GM23338 (cell line): ENCODE data around the gene TAS2R4. TPM values are rescaled to one million over a fixed set of nuclear protein-coding genes. Genes with fewer than 3 reads are reported as not detected.

Experiments used
- ATAC-seq: fragments of 200-7000 bp; cut with Tn5 transposase; 3 replicates; pipeline ENCODE4 v1.9.1; 2020
- DNase-seq: peaks from one replicate; pipeline ENCODE4 v3.0.0-alpha.2; 2015; ENCODE audit warnings: low spot score
- H2AFZ ChIP-seq: fragments of 200-600 bp; sonication (generic); 2 replicates; pipeline ENCODE4 v1.8.0; 2016; ENCODE audit warnings: antibody characterized with exemption, mild to moderate bottlenecking, moderate library complexity
- H3F3A ChIP-seq: fragments of 200-600 bp; sonication (generic); replicated peaks from 2 replicates; pipeline ENCODE4 v1.8.0; 2017; ENCODE audit warnings: antibody characterized with exemption, mixed run types, low read depth
- H3K27ac ChIP-seq: fragments of 200-600 bp; sonication (generic); 2 replicates; pipeline ENCODE4 v1.6.1; 2016; ENCODE audit warnings: low read depth
- H3K27me3 ChIP-seq: fragments of 200-600 bp; sonication (generic); 2 replicates; pipeline ENCODE4 v1.8.0; 2016; ENCODE audit warnings: mild to moderate bottlenecking, mixed run types, moderate library complexity; ENCODE audit not compliant: insufficient read depth
- H3K36me3 ChIP-seq: fragments of 200-600 bp; sonication (generic); 2 replicates; pipeline ENCODE4 v1.8.0; 2016; ENCODE audit warnings: mild to moderate bottlenecking; ENCODE audit not compliant: insufficient read depth
- H3K4me1 ChIP-seq: fragments of 200-600 bp; sonication (generic); 2 replicates; pipeline ENCODE4 v1.8.0; 2016; ENCODE audit warnings: mild to moderate bottlenecking, moderate library complexity; ENCODE audit not compliant: insufficient read depth
- H3K4me2 ChIP-seq: fragments of 200-600 bp; sonication (generic); 2 replicates; pipeline ENCODE4 v1.7.1; 2017; ENCODE audit warnings: mixed run types
- H3K4me3 ChIP-seq: fragments of 200-600 bp; sonication (generic); 2 replicates; pipeline ENCODE4 v1.6.1; 2016; ENCODE audit warnings: mixed run types
- H3K79me2 ChIP-seq: fragments of 200-600 bp; sonication (generic); replicated peaks from 2 replicates; pipeline ENCODE4 v1.8.0; 2017; ENCODE audit warnings: mild to moderate bottlenecking; ENCODE audit not compliant: insufficient read depth
- H3K9me2 ChIP-seq: fragments of 200-600 bp; sonication (generic); 2 replicates; pipeline ENCODE4 v1.8.0; 2017; ENCODE audit not compliant: insufficient read depth
- H4K20me1 ChIP-seq: fragments of 200-600 bp; sonication (generic); replicated peaks from 2 replicates; pipeline ENCODE4 v1.8.0; 2017; ENCODE audit warnings: mild to moderate bottlenecking; ENCODE audit not compliant: insufficient read depth
- H3K27ac Mint-ChIP-seq: 2 replicates; pipeline ENCODE4 v1.8.0; 2020; ENCODE audit warnings: inconsistent platforms, mild to moderate bottlenecking, moderate library complexity, mixed read lengths
- H3K27me3 Mint-ChIP-seq: 3 replicates; pipeline ENCODE4 v1.8.0; 2022; ENCODE audit warnings: low read depth, mild to moderate bottlenecking, moderate library complexity, mixed read lengths, inconsistent platforms; ENCODE audit not compliant: insufficient read depth, poor library complexity
- H3K36me3 Mint-ChIP-seq: 3 replicates; pipeline ENCODE4 v1.8.0; 2021; ENCODE audit warnings: low read depth, mild to moderate bottlenecking, inconsistent platforms, moderate library complexity, mixed read lengths
- H3K4me1 Mint-ChIP-seq: 3 replicates; pipeline ENCODE4 v1.8.0; 2020; ENCODE audit warnings: mild to moderate bottlenecking, inconsistent platforms, mixed read lengths
- H3K4me3 Mint-ChIP-seq: 3 replicates; pipeline ENCODE4 v1.8.0; 2021; ENCODE audit warnings: moderate library complexity, mild to moderate bottlenecking, inconsistent platforms, mixed read lengths
- H3K9me3 Mint-ChIP-seq: 3 replicates; pipeline ENCODE4 v1.8.0; 2020; ENCODE audit warnings: moderate library complexity, mild to moderate bottlenecking, inconsistent platforms, mixed read lengths
- EZH2 ChIP-seq: fragments of 200-600 bp; sonication (generic); IDR thresholded peaks from one replicate; pipeline ENCODE4 v1.8.0; 2017; ENCODE audit warnings: antibody characterized with exemption, mild to moderate bottlenecking, low read depth; ENCODE audit not compliant: unreplicated experiment
- NANOG ChIP-seq: IDR thresholded peaks from 2 replicates; pipeline ENCODE4 v1.6.1; 2016; ENCODE audit warnings: antibody characterized with exemption, borderline replicate concordance
- STAT1 ChIP-seq: IDR thresholded peaks from one replicate; pipeline ENCODE4 v1.6.1; 2016; ENCODE audit warnings: antibody characterized with exemption; ENCODE audit not compliant: unreplicated experiment
- ZNF114 ChIP-seq: fragments of 250-450 bp; sonication (Bioruptor Pico); IDR thresholded peaks from 2 replicates; pipeline ENCODE4 v1.5.0; 2020; ENCODE audit warnings: mild to moderate bottlenecking, moderate library complexity
- ZNF331 ChIP-seq: fragments of 250-450 bp; sonication (Bioruptor Pico); IDR thresholded peaks from 2 replicates; pipeline ENCODE4 v1.5.0; 2020; ENCODE audit warnings: low read depth, mild to moderate bottlenecking, moderate library complexity
- polyA plus RNA-seq: library from polyadenylated mRNA; unstranded; fragments of >200 nt; fragmentation: Nextera tagmentation; extraction: Ambion mirVana; gene quantifications from 2 replicates; pipeline ENCODE4 v1.2.1, GENCODE V29; 2016
- total RNA-seq: library from RNA; depleted of rRNA; stranded (reverse); fragments of >200 nt; shearing (Covaris generic); gene quantifications from 2 replicates; pipeline ENCODE4 v1.2.3, GENCODE V29; 2014
- TF ChIP-seq, protein P1 (sequence below): fragments of 250-450 bp; sonication (Bioruptor Pico); IDR thresholded peaks from 2 replicates; pipeline ENCODE4 v1.5.0; 2020; ENCODE audit warnings: mild to moderate bottlenecking, moderate library complexity
- TF ChIP-seq, protein P2 (sequence below): IDR thresholded peaks from one replicate; pipeline ENCODE4 v1.6.1; 2018; ENCODE audit warnings: antibody characterized with exemption; ENCODE audit not compliant: unreplicated experiment

TAS2R4 gene
- total and polyA plus RNA-seq, 2 experiments from 2014 or later = 1.2 to 4.2 TPM

DNA sequence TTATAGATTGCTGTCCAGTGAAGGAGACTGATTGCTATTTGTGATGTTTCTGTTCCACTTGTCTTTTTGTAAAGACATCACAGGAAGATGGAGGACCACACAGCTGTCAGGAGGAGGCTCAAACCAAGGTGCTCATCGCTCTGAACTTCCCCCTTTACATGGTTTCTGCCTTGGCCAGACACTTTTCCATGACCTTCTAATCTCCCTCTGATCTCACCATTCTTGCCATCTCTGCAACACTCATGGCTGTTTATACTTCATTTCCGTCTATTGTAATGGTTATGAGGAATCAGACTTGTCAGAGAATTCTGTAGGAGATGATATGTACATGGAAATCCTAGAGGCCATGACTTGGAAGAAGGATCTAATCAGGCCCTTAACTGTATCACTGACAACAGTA, 11.8 kb downstream of the TAS2R4 start (continued):
- TF ChIP-seq, protein P1, sequence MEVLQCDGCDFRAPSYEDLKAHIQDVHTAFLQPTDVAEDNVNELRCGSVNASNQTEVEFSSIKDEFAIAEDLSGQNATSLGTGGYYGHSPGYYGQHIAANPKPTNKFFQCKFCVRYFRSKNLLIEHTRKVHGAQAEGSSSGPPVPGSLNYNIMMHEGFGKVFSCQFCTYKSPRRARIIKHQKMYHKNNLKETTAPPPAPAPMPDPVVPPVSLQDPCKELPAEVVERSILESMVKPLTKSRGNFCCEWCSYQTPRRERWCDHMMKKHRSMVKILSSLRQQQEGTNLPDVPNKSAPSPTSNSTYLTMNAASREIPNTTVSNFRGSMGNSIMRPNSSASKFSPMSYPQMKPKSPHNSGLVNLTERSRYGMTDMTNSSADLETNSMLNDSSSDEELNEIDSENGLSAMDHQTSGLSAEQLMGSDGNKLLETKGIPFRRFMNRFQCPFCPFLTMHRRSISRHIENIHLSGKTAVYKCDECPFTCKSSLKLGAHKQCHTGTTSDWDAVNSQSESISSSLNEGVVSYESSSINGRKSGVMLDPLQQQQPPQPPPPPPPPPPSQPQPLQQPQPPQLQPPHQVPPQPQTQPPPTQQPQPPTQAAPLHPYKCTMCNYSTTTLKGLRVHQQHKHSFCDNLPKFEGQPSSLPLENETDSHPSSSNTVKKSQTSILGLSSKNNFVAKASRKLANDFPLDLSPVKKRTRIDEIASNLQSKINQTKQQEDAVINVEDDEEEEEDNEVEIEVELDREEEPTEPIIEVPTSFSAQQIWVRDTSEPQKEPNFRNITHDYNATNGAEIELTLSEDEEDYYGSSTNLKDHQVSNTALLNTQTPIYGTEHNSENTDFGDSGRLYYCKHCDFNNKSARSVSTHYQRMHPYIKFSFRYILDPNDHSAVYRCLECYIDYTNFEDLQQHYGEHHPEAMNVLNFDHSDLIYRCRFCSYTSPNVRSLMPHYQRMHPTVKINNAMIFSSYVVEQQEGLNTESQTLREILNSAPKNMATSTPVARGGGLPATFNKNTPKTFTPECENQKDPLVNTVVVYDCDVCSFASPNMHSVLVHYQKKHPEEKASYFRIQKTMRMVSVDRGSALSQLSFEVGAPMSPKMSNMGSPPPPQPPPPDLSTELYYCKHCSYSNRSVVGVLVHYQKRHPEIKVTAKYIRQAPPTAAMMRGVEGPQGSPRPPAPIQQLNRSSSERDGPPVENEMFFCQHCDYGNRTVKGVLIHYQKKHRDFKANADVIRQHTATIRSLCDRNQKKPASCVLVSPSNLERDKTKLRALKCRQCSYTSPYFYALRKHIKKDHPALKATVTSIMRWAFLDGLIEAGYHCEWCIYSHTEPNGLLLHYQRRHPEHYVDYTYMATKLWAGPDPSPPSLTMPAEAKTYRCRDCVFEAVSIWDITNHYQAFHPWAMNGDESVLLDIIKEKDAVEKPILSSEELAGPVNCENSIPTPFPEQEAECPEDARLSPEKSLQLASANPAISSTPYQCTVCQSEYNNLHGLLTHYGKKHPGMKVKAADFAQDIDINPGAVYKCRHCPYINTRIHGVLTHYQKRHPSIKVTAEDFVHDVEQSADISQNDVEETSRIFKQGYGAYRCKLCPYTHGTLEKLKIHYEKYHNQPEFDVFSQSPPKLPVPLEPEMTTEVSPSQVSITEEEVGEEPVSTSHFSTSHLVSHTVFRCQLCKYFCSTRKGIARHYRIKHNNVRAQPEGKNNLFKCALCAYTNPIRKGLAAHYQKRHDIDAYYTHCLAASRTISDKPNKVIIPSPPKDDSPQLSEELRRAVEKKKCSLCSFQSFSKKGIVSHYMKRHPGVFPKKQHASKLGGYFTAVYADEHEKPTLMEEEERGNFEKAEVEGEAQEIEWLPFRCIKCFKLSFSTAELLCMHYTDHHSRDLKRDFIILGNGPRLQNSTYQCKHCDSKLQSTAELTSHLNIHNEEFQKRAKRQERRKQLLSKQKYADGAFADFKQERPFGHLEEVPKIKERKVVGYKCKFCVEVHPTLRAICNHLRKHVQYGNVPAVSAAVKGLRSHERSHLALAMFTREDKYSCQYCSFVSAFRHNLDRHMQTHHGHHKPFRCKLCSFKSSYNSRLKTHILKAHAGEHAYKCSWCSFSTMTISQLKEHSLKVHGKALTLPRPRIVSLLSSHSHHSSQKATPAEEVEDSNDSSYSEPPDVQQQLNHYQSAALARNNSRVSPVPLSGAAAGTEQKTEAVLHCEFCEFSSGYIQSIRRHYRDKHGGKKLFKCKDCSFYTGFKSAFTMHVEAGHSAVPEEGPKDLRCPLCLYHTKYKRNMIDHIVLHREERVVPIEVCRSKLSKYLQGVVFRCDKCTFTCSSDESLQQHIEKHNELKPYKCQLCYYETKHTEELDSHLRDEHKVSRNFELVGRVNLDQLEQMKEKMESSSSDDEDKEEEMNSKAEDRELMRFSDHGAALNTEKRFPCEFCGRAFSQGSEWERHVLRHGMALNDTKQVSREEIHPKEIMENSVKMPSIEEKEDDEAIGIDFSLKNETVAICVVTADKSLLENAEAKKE (CRISPR knock-in tag) = no peak

DNA sequence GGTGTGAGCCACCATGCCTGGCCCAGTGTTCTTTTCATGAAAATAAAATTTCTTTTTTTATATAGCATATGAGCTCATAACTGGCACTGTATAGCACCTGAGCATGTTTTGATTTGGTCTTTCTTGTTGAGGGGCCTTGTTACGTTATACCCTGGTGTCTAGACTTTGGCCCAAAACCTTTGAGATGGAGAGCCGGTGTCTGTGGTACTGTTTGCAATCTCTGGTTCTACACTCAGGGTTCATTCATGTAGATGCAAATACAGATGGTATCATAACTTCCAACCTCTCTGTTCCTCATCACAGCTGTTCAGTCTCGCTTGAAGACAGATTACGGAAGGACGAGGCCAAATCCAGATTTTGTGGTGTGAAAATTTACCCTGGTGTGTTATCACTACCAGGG, 13.4 kb downstream of the TAS2R4 start, which contains the start of gene TAS2R5:
Gene TAS2R5 (plus strand): TSS at position 301 of the 400 bp plus-strand sequence. CDS start 145 bp downstream, outside the sequence.
- Histone ChIP-seq H2AFZ (no peak within 1 kb of the TSS), H3K4me1 (no peaks in the 10 kb centered on the region), H3K27ac (no peak within 1 kb of the TSS), H3F3A (no peaks in the 10 kb centered on the region), H4K20me1 (no peaks in the 10 kb centered on the region), H3K79me2 (no peaks in the 10 kb centered on the region), H3K9me2 (no peaks in the 10 kb centered on the region), H3K4me2 (no peak within 1 kb of the TSS), H3K27me3 (no peaks in the 10 kb centered on the region), H3K36me3 (peaks cover 8% of the 10 kb centered on the region; the same call in 1 of the 2 replicates), H3K4me3 (no peak within 1 kb of the TSS)
- DNase-seq (no peak), ATAC-seq (no peak)
- Mint-ChIP-seq H3K27ac (no peak within 1 kb of the TSS), H3K4me3 (no peak within 1 kb of the TSS), H3K27me3 (no peaks in the 10 kb centered on the region), H3K36me3 (no peaks in the 10 kb centered on the region; the same call in 1 of the 3 replicates), H3K9me3 (no peaks in the 10 kb centered on the region), H3K4me1 (no peaks in the 10 kb centered on the region; the same call in 2 of the 3 replicates)
- TF ChIP-seq STAT1 (no peak), ZNF331 (CRISPR knock-in tag) (no peak), ZNF114 (CRISPR knock-in tag) (no peak), NANOG (no peak), EZH2 (no peak)
- TF ChIP-seq, protein P2, sequence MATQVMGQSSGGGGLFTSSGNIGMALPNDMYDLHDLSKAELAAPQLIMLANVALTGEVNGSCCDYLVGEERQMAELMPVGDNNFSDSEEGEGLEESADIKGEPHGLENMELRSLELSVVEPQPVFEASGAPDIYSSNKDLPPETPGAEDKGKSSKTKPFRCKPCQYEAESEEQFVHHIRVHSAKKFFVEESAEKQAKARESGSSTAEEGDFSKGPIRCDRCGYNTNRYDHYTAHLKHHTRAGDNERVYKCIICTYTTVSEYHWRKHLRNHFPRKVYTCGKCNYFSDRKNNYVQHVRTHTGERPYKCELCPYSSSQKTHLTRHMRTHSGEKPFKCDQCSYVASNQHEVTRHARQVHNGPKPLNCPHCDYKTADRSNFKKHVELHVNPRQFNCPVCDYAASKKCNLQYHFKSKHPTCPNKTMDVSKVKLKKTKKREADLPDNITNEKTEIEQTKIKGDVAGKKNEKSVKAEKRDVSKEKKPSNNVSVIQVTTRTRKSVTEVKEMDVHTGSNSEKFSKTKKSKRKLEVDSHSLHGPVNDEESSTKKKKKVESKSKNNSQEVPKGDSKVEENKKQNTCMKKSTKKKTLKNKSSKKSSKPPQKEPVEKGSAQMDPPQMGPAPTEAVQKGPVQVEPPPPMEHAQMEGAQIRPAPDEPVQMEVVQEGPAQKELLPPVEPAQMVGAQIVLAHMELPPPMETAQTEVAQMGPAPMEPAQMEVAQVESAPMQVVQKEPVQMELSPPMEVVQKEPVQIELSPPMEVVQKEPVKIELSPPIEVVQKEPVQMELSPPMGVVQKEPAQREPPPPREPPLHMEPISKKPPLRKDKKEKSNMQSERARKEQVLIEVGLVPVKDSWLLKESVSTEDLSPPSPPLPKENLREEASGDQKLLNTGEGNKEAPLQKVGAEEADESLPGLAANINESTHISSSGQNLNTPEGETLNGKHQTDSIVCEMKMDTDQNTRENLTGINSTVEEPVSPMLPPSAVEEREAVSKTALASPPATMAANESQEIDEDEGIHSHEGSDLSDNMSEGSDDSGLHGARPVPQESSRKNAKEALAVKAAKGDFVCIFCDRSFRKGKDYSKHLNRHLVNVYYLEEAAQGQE = no peak
